Measurements from ENCODE around the gene AVP. TPM values are rescaled to one million over a fixed set of nuclear protein-coding genes. Genes with fewer than 3 reads are reported as not detected.
"Not testable (repeated sequence)": the region's sequence is repeated elsewhere in the genome, so short reads cannot be mapped to it uniquely, and the experiment has no call there.

The AVP gene
- total RNA-seq, 2 donors from 2014 or later: not detected

- H3K27me3 ChIP-seq: peaks cover 0 to under 1% of the 10 kb centered on the region in 2 donors
- H3K9me3 ChIP-seq: no peaks in the 10 kb centered on the region
- TF ChIP-seq CTCF (IDR thresholded peaks at IDR 0.05) (no peak), POLR2A (IDR thresholded peaks at IDR 0.05) (no peak)
Observed at GRCh38 chr20:3077618-3078134, 6.8 kb downstream of the AVP start.

GRCh38 chr20:3075315-3075714 lies 9.2 kb downstream of the AVP start:
- WGBS, 2 donors: 70 to 75% methylated on average over 6 of the region's 6 CpGs
- intact Hi-C loops (cut with DNase I); H3K27ac ChIP-seq; H3K4me3 ChIP-seq; DNase-seq; ATAC-seq; H3K9me3 ChIP-seq; H3K36me3 ChIP-seq (replicated peaks in 1 of 2; ENCODE audit: insufficient read depth in 1 of 2, low read depth in 2 of 2): not testable (repeated sequence)
- peaks cover 0 to 15% of the 10 kb centered on the region in 2 donors for H3K27me3 ChIP-seq
- peaks cover 12% of the 10 kb centered on the region for H3K4me1 ChIP-seq

More at GRCh38 chr20:3077618-3078134, 6.8 kb downstream of the AVP start:
- intact Hi-C loops (cut with DNase I): no loop called here
- 72 to 81% methylated on average over 4 of the region's 4 CpGs for WGBS, 2 donors
- Histone ChIP-seq H3K4me3 (no peak overlapping the region), H3K4me1 (peaks cover 5% of the 10 kb centered on the region), H3K36me3 (replicated peaks in 1 of 2; ENCODE audit: insufficient read depth in 1 of 2, low read depth in 2 of 2) (no peaks in the 10 kb centered on the region), H3K27ac (no peak overlapping the region)
- no peak for ATAC-seq
- no peak for DNase-seq

GRCh38 chr20:3074812-3075211 lies 9.7 kb downstream of the AVP start:
- WGBS, 2 donors: 53 to 69% methylated on average over 6 of the region's 6 CpGs
- H3K4me3 ChIP-seq: no peak overlapping the region
- peaks cover 0 to 15% of the 10 kb centered on the region in 2 donors for H3K27me3 ChIP-seq
- ATAC-seq (no peak), DNase-seq (no peak)
- H3K27ac ChIP-seq: no peak overlapping the region
- no peak for TF ChIP-seq POLR2A (IDR thresholded peaks at IDR 0.05)
- no peak for TF ChIP-seq CTCF (IDR thresholded peaks at IDR 0.05)
- peaks cover 12% of the 10 kb centered on the region for H3K4me1 ChIP-seq
- intact Hi-C loops (cut with DNase I): no loop called here
- no peaks in the 10 kb centered on the region for H3K36me3 ChIP-seq (replicated peaks in 1 of 2; ENCODE audit: insufficient read depth in 1 of 2, low read depth in 2 of 2)
- H3K9me3 ChIP-seq: no peaks in the 10 kb centered on the region

- peaks cover 0 to 15% of the 10 kb centered on the region in 2 donors for H3K27me3 ChIP-seq
- WGBS, 2 donors: 85 to 87% methylated on average over 8 of the region's 8 CpGs
- ATAC-seq; DNase-seq; H3K36me3 ChIP-seq (replicated peaks in 1 of 2; ENCODE audit: insufficient read depth in 1 of 2, low read depth in 2 of 2); H3K9me3 ChIP-seq; intact Hi-C loops (cut with DNase I); H3K4me3 ChIP-seq; H3K27ac ChIP-seq: not testable (repeated sequence)
- peaks cover 12% of the 10 kb centered on the region for H3K4me1 ChIP-seq
Observed at GRCh38 chr20:3073251-3073643, 11.3 kb downstream of the AVP start.

DNA sequence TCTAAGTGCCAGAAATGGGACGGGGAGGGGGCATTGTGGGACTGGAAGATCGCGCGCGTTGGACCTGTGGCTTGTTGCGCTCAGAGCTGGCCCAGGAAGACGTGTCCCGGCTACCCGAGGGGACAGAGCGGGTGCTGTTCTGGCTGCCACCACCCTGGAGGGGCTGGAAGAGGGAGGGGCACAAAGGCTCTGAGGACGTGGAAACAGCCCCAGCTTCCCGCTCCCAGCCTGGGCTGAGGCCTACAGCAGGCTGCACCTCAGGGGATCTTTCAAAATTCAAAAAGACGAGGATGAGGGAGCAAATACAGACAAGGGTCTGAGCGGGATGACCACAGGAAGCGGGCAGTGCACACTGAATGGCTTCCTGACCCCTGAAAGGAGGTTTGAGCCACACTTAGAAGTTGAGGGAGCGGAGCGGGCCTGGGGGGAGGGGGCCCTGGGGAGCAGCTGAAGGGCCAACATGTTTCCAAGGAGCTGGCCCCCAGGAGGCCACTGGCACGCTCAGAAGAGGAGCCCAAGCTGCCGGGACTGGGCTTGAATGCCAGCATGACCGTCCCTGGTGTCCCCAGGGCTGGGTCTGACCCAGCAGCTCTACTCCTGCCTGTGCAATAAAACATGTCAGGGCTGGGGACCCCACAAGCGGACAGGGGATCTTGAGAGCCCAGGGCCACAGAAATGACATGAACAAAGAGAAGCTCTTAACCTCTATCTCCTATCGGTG lies 11.8 kb downstream of the AVP start:
- TF ChIP-seq CTCF (IDR thresholded peaks at IDR 0.05) (no peak), POLR2A (IDR thresholded peaks at IDR 0.05) (no peak)
- 76 to 83% methylated on average over 19 to 22 of the region's 22 CpGs for WGBS, 2 donors
- no peak overlapping the region for H3K4me3 ChIP-seq
- no peaks in the 10 kb centered on the region for H3K36me3 ChIP-seq (replicated peaks in 1 of 2; ENCODE audit: insufficient read depth in 1 of 2, low read depth in 2 of 2)
- H3K4me1 ChIP-seq: peaks cover 12% of the 10 kb centered on the region
- ATAC-seq (no peak), DNase-seq (no peak)
- no peak overlapping the region for H3K27ac ChIP-seq
- intact Hi-C loops (cut with DNase I): no loop called here
- H3K9me3 ChIP-seq: no peaks in the 10 kb centered on the region
- H3K27me3 ChIP-seq: peaks cover 0 to 15% of the 10 kb centered on the region in 2 donors

All from body of pancreas (tissue), 4 donors.